ENCODE measurements around the gene FRMD1. TPM values are rescaled to one million over a fixed set of nuclear protein-coding genes. Genes with fewer than 3 reads are reported as not detected.

Gene FRMD1
- total RNA-seq, 1 experiment from 2014 or later = not detected

- H4K20me1 ChIP-seq (ENCODE audit: insufficient read depth) = no peaks in the 10 kb centered on the region
- no peaks in the 10 kb centered on the region for H3K27me3 ChIP-seq (ENCODE audit: insufficient read depth, low read length)
- H3K9me2 ChIP-seq (ENCODE audit: insufficient read depth) = no peaks in the 10 kb centered on the region
- no peak for DNase-seq (ENCODE audit: low read depth, low spot score)
- no peak overlapping the region for H3K27ac ChIP-seq (ENCODE audit: low read depth, low read length)
- no TSS peak for BruUV-seq (replicated peaks)
- no peaks in the 10 kb centered on the region for H3K9me3 ChIP-seq (ENCODE audit: control insufficient read depth in 1 of 2, insufficient read depth in 1 of 2, low read depth in 1 of 2, low read length in 2 of 2)
- RAD21 ChIA-PET (ENCODE audit: low non-redundant PET in 1 of 2, low total read pairs in 2 of 2, uncharacterized antibody in 2 of 2, unreplicated experiment in 2 of 2) = no interaction called here
- no peak for ATAC-seq
- H3K9ac ChIP-seq (ENCODE audit: low read length) = no peak overlapping the region
- POLR2A ChIA-PET = no interaction called here
- H2AFZ ChIP-seq (ENCODE audit: low read depth, low read length, poor library complexity, severe bottlenecking) = no peak overlapping the region
- no peaks in the 10 kb centered on the region for H3K36me3 ChIP-seq (ENCODE audit: control insufficient read depth in 1 of 2, insufficient read depth in 2 of 2, low read length in 2 of 2)
- no peaks in the 10 kb centered on the region for H3K4me1 ChIP-seq (ENCODE audit: control insufficient read depth in 1 of 2, insufficient read depth in 2 of 2, low read length in 2 of 2)
- CTCF ChIA-PET = no interaction called here
- intact Hi-C loops (cut with micrococcal nuclease) = no loop called here
- no peak overlapping the region for H3K4me2 ChIP-seq (ENCODE audit: low read length)
- TF ChIP-seq POLR2A (IDR thresholded peaks at IDR 0.05; ENCODE audit: borderline replicate concordance, extremely low read depth, insufficient read depth, insufficient read length) (no peak), SIN3A (IDR thresholded peaks at IDR 0.05; ENCODE audit: low read depth) (no peak), CTCF (IDR thresholded peaks at IDR 0.05 in 2 of 3, conservative IDR thresholded peaks at IDR 0.05 in 1 of 3; ENCODE audit: borderline replicate concordance in 1 of 3, insufficient read depth in 1 of 3, low read depth in 2 of 3, low read length in 2 of 3) (no peak), JUND (IDR thresholded peaks at IDR 0.05) (no peak), CBX3 (IDR thresholded peaks at IDR 0.05; ENCODE audit: low read depth) (no peak), TCF7L2 (IDR thresholded peaks at IDR 0.05; ENCODE audit: borderline replicate concordance, extremely low read depth, insufficient read depth, insufficient read length) (no peak), ELF1 (IDR thresholded peaks at IDR 0.05; ENCODE audit: borderline replicate concordance, low read depth) (no peak), MAX (IDR thresholded peaks at IDR 0.05) (no peak), ATF3 (IDR thresholded peaks at IDR 0.05) (no peak), RAD21 (IDR thresholded peaks at IDR 0.05; ENCODE audit: low read depth) (no peak), YY1 (IDR thresholded peaks at IDR 0.05; ENCODE audit: extremely low read depth, insufficient replicate concordance, low read depth, low read length) (no peak), EGR1 (IDR thresholded peaks at IDR 0.05; ENCODE audit: low read depth) (no peak), REST (IDR thresholded peaks at IDR 0.05; ENCODE audit: low read depth) (no peak), SRF (IDR thresholded peaks at IDR 0.05; ENCODE audit: low read depth) (no peak)
- H3K4me3 ChIP-seq (replicated peaks in 1 of 2; ENCODE audit: low read depth in 1 of 2, low read length in 2 of 2) = no peak overlapping the region
- H3K79me2 ChIP-seq (ENCODE audit: insufficient read depth, low read length) = no peaks in the 10 kb centered on the region
These were observed 11.8 kb downstream of the FRMD1 start for GRCh38 chr6:168067081-168067759.

All from HCT116 (cell line).